HG03097 (cell line): ENCODE data around the gene GRAMD1A.
"Not testable (repeated sequence)": the region's sequence is repeated elsewhere in the genome, so short reads cannot be mapped to it uniquely, and the experiment has no call there.

Experiments used
- ATAC-seq: cut with Tn5 transposase; IDR thresholded peaks from one replicate; pipeline ENCODE4 v1.9.1; 2021; ENCODE audit not compliant: unreplicated experiment, low FRiP score

The GRAMD1A gene

GRCh38 chr19:35015270-35015953 lies 15.3 kb downstream of the GRAMD1A start:
- ATAC-seq, result no peak

- no peak for ATAC-seq
Observed at GRCh38 chr19:35015954-35016351, 15.8 kb downstream of the GRAMD1A start.

- no peak for ATAC-seq
Observed at GRCh38 chr19:35017507-35017906, 17.4 kb downstream of the GRAMD1A start.

DNA sequence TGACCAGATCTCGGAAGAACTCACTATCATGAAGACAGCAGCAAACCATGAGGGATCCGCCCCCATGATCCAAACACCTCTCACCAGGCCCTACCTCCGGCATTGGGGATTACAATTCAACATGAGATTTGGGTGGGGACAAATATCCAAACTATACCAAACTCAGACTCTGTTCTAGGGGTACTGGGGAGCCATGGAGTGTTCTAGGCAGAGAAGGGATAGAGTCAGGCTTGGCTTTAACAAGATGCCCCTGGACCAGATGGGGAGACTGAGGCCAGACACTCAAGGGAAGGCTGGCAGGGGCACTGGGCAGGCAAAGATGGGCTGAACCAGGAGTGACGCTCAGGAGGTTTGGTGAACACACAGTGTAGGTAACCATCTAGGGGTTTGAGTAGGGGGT lies 18.3 kb downstream of the GRAMD1A start:
- no peak for ATAC-seq

DNA sequence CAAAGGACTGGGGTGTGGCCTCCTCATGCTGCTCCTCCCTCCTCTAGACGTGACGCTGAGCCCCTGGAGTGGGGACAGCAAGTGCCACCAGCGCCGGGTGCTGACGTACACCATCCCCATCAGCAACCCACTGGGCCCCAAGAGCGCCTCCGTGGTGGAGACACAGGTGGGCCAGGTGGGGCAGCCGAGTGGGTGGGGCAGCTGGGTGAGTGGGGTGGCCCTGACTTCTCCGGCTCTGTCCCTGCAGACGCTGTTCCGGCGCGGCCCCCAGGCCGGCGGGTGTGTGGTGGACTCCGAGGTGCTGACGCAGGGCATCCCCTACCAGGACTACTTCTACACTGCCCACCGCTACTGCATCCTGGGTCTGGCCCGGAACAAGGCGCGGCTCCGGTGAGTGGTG lies 19.0 kb downstream of the GRAMD1A start:
- ATAC-seq, result no peak

DNA sequence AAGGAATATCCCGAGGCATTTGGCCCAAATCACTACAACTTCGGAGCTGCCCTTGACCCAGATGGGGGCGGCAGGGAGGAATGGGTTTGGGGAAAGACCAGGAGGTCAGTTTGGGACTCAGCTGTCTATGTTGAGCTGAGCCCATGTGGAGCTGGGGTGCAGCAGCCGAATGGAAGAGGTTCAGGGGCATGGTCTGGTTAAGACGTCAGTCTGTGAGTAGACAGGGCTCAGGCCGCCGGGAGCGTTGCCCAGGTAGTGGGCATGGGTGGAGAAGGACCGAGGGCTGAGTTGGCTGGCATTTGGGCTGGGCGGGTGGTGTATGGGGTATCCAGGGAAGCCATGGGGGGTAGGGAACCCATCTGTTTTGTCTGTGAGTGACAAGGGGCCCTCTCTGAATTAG lies 20.9 kb downstream of the GRAMD1A start:
- no peak for ATAC-seq

- ATAC-seq, result no peak
Observed at GRCh38 chr19:35021596-35021995, 21.5 kb downstream of the GRAMD1A start.

DNA sequence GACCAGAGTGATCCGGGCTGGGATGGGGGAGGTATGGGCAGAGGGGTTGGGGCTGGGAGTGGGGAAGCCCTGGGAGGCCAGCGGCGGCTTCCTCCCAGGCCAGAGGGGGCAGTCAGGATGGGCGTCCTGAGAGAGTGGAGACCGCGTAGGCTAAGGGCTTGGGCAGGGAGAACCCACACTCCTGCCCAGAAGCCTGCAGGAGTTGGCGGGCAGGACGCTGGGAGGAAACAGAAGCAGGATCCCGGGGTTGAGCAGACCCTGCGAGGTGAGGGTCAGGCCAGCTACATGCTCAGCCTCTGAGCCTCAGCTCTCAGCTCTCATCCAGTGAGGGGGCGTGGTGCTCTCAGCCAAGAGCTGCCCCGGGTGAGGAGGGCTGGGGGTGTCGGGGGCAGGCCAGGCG lies 22.3 kb downstream of the GRAMD1A start:
- no peak for ATAC-seq

DNA sequence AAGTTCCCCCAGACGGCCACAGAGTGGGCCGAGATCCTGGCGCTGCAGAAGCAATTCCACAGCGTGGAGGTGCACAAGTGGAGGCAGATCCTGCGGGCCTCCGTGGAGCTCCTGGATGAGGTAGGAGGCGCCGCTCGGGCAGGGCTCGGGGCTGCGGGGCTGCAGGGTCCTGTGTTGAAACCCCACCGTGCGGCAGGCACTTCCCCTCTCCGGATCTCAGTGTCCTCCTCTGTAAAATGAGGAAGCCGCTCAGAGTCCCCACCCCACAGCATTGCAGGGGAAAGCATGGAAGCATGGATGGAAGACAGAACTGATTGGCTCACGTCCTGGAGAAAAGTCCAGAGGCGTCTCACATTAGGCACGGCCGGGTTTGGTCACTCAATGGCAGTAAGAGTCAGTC lies 23.3 kb downstream of the GRAMD1A start:
- ATAC-seq, result no peak

DNA sequence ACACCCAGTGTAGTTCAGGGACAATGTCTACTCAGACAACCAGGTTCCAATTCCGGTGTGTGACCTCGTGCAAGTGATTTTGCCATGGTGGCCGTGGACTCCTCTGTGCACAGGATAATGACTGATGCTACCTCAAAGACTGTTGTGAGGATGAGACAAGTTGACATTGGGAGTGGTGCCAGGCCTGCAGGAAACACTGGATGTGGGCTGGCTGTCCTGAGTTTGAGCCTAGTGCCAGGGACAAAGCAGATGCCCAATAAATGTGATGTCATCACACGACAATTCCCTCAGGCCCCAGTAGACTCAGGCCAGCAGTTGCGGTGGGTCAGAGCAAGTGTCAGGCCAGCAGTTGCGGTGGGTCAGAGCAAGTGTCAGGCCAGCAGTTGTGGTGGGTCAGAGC lies 24.0 kb downstream of the GRAMD1A start:
- no peak for ATAC-seq

DNA sequence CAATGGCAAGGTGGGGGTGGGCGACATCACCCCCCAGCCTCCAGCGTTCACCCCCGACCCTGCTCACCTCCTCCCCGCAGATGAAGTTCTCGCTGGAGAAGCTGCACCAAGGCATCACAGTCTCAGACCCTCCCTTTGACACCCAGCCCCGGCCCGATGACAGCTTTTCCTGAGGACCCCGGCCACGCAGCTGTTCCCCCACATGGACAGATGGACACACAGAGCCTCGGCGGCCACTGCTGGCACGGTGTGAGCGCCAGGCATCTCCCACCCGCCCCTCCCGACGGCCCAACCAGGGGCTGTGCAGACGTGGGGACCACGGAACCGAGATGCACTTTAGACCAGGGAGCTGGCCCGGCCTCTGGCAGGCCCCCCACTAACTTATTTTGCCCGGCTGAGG lies 25.8 kb downstream of the GRAMD1A start:
- no peak for ATAC-seq

DNA sequence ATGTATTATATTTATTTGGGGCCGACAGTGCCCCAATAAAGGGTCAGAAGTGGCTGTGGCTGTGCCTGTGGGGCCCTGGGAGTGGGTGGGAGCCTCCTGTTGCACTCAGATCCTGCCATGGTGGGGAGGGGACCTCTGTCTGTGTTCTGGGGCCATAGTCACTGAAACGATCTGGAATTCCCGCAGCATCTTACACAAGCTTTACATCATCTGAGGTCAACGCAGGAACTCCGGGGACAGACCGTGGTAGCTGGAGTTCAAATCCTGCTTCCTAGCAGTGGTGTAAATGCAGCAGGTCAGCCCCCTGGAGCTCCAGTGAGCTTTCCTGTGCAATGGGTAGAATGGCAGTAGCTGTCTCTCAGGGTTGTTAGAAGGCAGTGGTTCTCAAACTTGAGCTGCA lies 26.3 kb downstream of the GRAMD1A start:
- no peak for ATAC-seq

DNA sequence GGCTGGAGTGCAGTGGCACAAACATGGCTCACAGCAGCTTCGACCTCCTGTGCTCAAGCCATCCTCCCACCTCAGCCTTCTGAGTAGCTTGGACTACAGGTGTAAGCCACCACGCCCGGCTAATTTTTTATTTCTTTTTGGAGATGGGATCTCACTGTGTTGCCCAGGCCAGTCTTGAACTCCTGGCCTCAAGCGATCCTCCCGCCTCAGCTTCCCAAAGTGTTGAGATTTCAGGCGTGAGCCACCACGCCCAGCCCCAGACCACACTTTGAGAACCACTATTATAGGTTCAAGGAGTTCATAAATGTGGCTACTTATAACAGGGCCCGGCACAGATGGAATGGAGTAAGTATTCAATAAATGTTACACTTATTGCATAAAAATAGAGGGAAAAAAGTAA lies 26.9 kb downstream of the GRAMD1A start:
- ATAC-seq, result no peak

GRCh38 chr19:35027851-35028599 lies 27.9 kb downstream of the GRAMD1A start:
- ATAC-seq, result no peak

GRCh38 chr19:35028600-35028885 lies 28.4 kb downstream of the GRAMD1A start:
- not testable (repeated sequence) for ATAC-seq

GRCh38 chr19:35029275-35029736 lies 29.2 kb downstream of the GRAMD1A start:
- not testable (repeated sequence) for ATAC-seq

DNA sequence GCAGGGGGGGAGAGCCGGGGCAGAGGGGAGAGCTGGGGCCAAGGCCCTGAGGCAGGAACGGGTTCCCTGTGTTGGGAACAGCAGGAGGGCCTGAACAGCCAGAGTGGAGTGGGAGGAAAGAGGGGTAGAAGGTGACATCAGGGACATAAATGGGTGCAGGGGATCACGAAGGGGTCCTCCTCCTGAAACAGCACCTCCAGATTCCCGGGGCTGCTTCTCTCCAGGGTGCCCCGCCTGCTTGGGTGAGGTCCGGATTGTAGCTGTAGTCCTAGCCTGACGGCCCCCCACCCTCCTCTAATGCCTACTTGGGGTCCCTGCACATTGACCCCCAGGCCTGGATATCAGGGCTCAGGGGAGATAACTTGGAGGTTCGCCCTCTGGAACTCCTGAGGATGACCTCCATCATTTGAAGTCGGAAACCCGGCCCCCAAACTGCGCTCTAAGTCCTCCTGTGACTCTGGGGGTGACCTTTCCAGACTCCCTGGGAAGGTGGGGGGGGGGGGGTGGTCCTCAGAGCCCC lies 29.7 kb downstream of the GRAMD1A start:
- no peak for ATAC-seq

DNA sequence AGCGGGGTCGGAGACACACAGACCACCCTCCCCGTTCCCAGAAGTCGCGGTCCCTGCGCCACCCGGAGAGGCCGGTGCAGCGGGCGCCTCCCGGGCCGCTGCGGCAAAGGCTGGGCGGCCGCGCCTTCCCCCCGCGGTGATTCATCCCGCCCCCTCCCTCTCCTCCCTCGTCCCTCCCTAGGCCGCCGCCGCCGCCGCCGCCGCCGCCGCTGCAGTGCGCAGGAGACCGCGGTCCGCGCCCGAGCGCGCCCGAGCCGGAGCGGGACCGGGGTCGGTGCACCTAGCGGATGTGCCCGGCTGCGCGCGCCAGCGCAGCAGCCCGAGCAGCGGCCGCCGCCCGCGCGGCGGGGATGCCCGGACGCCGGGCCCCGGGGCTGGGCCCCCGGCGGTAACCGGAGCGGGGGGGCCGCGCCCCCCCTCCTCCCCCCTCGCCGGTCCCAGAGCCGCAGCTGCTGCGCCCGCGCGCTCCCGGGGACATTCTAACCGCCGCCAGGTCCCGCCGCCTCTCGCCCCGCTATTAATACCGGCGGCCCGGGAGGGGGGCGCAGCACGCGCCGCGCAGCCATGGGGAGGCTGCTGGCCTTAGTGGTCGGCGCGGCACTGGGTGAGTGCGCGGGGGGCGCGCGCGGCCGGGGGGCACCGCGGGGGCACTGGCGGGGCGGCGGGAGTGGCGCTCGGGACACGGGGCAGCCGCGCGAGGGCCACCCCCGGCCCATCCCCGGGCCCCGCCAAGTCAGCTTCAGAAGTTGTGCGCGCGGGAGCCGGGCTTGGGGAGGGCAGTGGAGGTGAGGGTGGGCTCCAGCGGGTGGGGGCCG lies 30.3 kb downstream of the GRAMD1A start, which contains the start of gene SCN1B:
TSS of gene SCN1B (plus strand) at position 214 of the 815 bp plus-strand sequence. CDS start at position 565, 351 bp downstream.
- ATAC-seq, result no peak

- no peak for ATAC-seq
Observed at GRCh38 chr19:35031072-35031881, 31.2 kb downstream of the GRAMD1A start.

DNA sequence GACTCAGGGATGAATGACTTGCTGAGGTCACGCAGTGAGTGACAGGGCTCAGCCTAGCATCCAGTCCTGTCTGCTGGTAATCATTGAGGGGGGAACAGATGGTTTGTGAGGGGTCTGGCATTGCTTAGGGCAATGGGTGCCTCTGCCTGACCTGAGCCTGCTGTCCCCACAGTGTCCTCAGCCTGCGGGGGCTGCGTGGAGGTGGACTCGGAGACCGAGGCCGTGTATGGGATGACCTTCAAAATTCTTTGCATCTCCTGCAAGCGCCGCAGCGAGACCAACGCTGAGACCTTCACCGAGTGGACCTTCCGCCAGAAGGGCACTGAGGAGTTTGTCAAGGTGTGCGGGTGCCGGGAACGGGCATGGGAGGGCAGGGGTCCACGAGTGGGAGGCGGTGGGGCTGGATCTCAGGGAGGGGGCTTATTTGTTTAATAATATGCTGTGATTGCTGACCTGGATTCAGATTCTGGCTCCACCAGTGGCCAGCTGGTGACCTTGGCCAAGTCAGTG lies 32.3 kb downstream of the GRAMD1A start:
- no peak for ATAC-seq
